Measurements from ENCODE around the gene FLT1. TPM values are rescaled to one million over a fixed set of nuclear protein-coding genes. Genes with fewer than 3 reads are reported as not detected.

The FLT1 gene
- total RNA-seq, 2 experiments from 2014 or later = 7.7 to 8.2 TPM

GRCh38 chr13:28320884-28321574 is 173.9 kb downstream of the FLT1 start:
- H3K9me3 Mint-ChIP-seq = no peaks in the 10 kb centered on the region
- CTCF ChIA-PET = interaction anchor here (0.6 to 0.8 kb wide), 2 partner anchors 103 to 324 kb away, joined by 3 read pairs; no protein-coding TSS in a partner anchor
- no peak overlapping the region for H3K4me3 Mint-ChIP-seq
- H3K4me1 Mint-ChIP-seq (ENCODE audit: low read depth) = peaks cover 4% of the 10 kb centered on the region
- DNase-seq = no peak
- POLR2A ChIA-PET = interaction anchor here (0.9 kb wide), 1 partner anchor 318 kb away, joined by 3 read pairs; no protein-coding TSS in a partner anchor
- no peaks in the 10 kb centered on the region for H3K27me3 Mint-ChIP-seq
- no peaks in the 10 kb centered on the region for H3K36me3 Mint-ChIP-seq (ENCODE audit: low read depth)
- ATAC-seq = no peak
- TF ChIP-seq CTCF (IDR thresholded peaks at IDR 0.05) = no peak
- intact Hi-C loops (cut with micrococcal nuclease) = loop anchor here (5.0 kb wide), 2 partner anchors 316 to 476 kb away; no protein-coding TSS in a partner anchor
- no peak overlapping the region for H3K27ac Mint-ChIP-seq

- no peaks in the 10 kb centered on the region for H3K27me3 Mint-ChIP-seq
- no peak overlapping the region for H3K27ac Mint-ChIP-seq
- intact Hi-C loops (cut with micrococcal nuclease) = loop anchor here (5.0 kb wide), 2 partner anchors 317 to 477 kb away; no protein-coding TSS in a partner anchor
- no peaks in the 10 kb centered on the region for H3K9me3 Mint-ChIP-seq
- H3K36me3 Mint-ChIP-seq (ENCODE audit: low read depth) = no peaks in the 10 kb centered on the region
- H3K4me1 Mint-ChIP-seq (ENCODE audit: low read depth) = peaks cover 4% of the 10 kb centered on the region
- POLR2A ChIA-PET = interaction anchor here (0.9 kb wide), 1 partner anchor 319 kb away, joined by 3 read pairs; no protein-coding TSS in a partner anchor
- no peak overlapping the region for H3K4me3 Mint-ChIP-seq
- no peak for TF ChIP-seq CTCF (IDR thresholded peaks at IDR 0.05)
- ATAC-seq (no peak), DNase-seq (no peak)
- CTCF ChIA-PET = no interaction called here
These were observed 174.7 kb downstream of the FLT1 start for GRCh38 chr13:28320209-28320608.

- TF ChIP-seq CTCF (IDR thresholded peaks at IDR 0.05) = no peak
- intact Hi-C loops (cut with micrococcal nuclease) = no loop called here
- DNase-seq = no peak
- ChIA-PET POLR2A (no interaction called here), CTCF (interaction anchor here (0.7 kb wide), 1 partner anchor 234 kb away, joined by 3 read pairs; no protein-coding TSS in a partner anchor)
- no peaks in the 10 kb centered on the region for H3K27me3 Mint-ChIP-seq
- H3K4me1 Mint-ChIP-seq (ENCODE audit: low read depth) = peaks cover 4% of the 10 kb centered on the region
- no peaks in the 10 kb centered on the region for H3K36me3 Mint-ChIP-seq (ENCODE audit: low read depth)
- H3K4me3 Mint-ChIP-seq = no peak overlapping the region
- H3K9me3 Mint-ChIP-seq = no peaks in the 10 kb centered on the region
- ATAC-seq = no peak
- no peak overlapping the region for H3K27ac Mint-ChIP-seq
These were observed 175.4 kb downstream of the FLT1 start for GRCh38 chr13:28319528-28319927.

GRCh38 chr13:28318496-28318895 is 176.4 kb downstream of the FLT1 start:
- H3K36me3 Mint-ChIP-seq (ENCODE audit: low read depth) = no peaks in the 10 kb centered on the region
- H3K4me1 Mint-ChIP-seq (ENCODE audit: low read depth) = no peaks in the 10 kb centered on the region
- intact Hi-C loops (cut with micrococcal nuclease) = no loop called here
- no peak overlapping the region for H3K27ac Mint-ChIP-seq
- no peaks in the 10 kb centered on the region for H3K9me3 Mint-ChIP-seq
- DNase-seq (no peak), ATAC-seq (no peak)
- CTCF ChIA-PET = no interaction called here
- POLR2A ChIA-PET = no interaction called here
- TF ChIP-seq CTCF (IDR thresholded peaks at IDR 0.05) = no peak
- H3K4me3 Mint-ChIP-seq = no peak overlapping the region
- no peaks in the 10 kb centered on the region for H3K27me3 Mint-ChIP-seq

- H3K27ac Mint-ChIP-seq = no peak overlapping the region
- H3K4me3 Mint-ChIP-seq = no peak overlapping the region
- no peaks in the 10 kb centered on the region for H3K4me1 Mint-ChIP-seq (ENCODE audit: low read depth)
- no peaks in the 10 kb centered on the region for H3K27me3 Mint-ChIP-seq
- ChIA-PET CTCF (interaction anchor here (3.2 kb wide), 1 partner anchor 8 kb away, joined by 15 read pairs; no protein-coding TSS in a partner anchor), POLR2A (no interaction called here)
- no peaks in the 10 kb centered on the region for H3K9me3 Mint-ChIP-seq
- no peak for DNase-seq
- no peak for TF ChIP-seq CTCF (IDR thresholded peaks at IDR 0.05)
- no peaks in the 10 kb centered on the region for H3K36me3 Mint-ChIP-seq (ENCODE audit: low read depth)
- intact Hi-C loops (cut with micrococcal nuclease) = no loop called here
- ATAC-seq = no peak
These were observed 178.1 kb downstream of the FLT1 start for GRCh38 chr13:28316836-28317235.
